Ovary (tissue), 9 donors: ENCODE results near the gene PMEPA1. TPM values are rescaled to one million over a fixed set of nuclear protein-coding genes. Genes with fewer than 3 reads are reported as not detected.

Source experiments
- DNase-seq, 5 donors: peaks; one replicate each; pipeline ENCODE4 v3.0.0-alpha.2; 2019 to 2020
- H3K27ac ChIP-seq, 2 donors: fragments of 200-600 bp; one replicate each; pipeline versions ENCODE4 v1.5.1 to v1.8.0; 2019 to 2022
- H3K27me3 ChIP-seq: fragments of 200-600 bp; one replicate; pipeline ENCODE4 v1.8.0; 2022
- H3K36me3 ChIP-seq: fragments of 200-600 bp; sonication (generic); one replicate; pipeline ENCODE4 v1.5.1; 2019
- H3K4me1 ChIP-seq: one replicate; pipeline ENCODE4 v1.8.1; 2013; ENCODE audit warnings: mild to moderate bottlenecking, moderate library complexity; ENCODE audit not compliant: insufficient read depth
- H3K4me3 ChIP-seq: fragments of 200-600 bp; sonication (generic); one replicate; pipeline ENCODE4 v1.5.1; 2017
- H3K9me3 ChIP-seq, 2 donors: fragments of 200-600 bp in 1 of 2; sonication (generic) in 1 of 2; one replicate each; pipeline versions ENCODE4 v1.5.1 to v1.8.1; 2013 to 2019; ENCODE audit warnings: mild to moderate bottlenecking in 1 of 2, moderate library complexity in 1 of 2
- CTCF ChIP-seq, 3 donors: fragments of 450-650 bp in 2 of 3; fragments of 200-600 bp in 1 of 3; IDR thresholded peaks; one replicate each; pipeline versions ENCODE4 v1.5.1 to v1.8.0; 2016 to 2022; ENCODE audit warnings: antibody characterized with exemption in 3 of 3, mild to moderate bottlenecking in 1 of 3
- EP300 ChIP-seq: sonication (generic); formaldehyde crosslinking; IDR thresholded peaks from one replicate; pipeline ENCODE4 v1.6.1; 2017; ENCODE audit warnings: antibody characterized with exemption
- POLR2A ChIP-seq: fragments of 450-650 bp; IDR thresholded peaks from one replicate; pipeline ENCODE4 v1.6.1; 2017; ENCODE audit warnings: antibody characterized with exemption, mild to moderate bottlenecking, moderate library complexity
- WGBS, 3 donors: extraction: QIAGEN DNeasy Blood & Tissue Kit in 1 of 3; methylation state at CpG; one replicate each; pipeline versions ENCODE4 v1.1.5 to v1.1.7; 2013 to 2017; 5-methylcytosine and 5-hydroxymethylcytosine counted together
- intact Hi-C, 4 donors: fragments of 100-400 bp; cut with DNase I; formaldehyde crosslinking; loops; one replicate each; pipeline versions ENCODE4 v1.11.0 to v1.15.1; 2022 to 2023
- polyA plus RNA-seq, 2 donors: library from polyadenylated mRNA; stranded (reverse); fragments of 200-250 nt in 1 of 2; fragments of 350-450 nt in 1 of 2; fragmentation: Illumina TruSeq in 1 of 2; extraction: RNeasy Lipid Tissue Mini Kit (QIAGEN cat#74804) in 1 of 2; gene quantifications; one replicate each; pipeline ENCODE4 v1.2.3, GENCODE V29; 2013 to 2014
- total RNA-seq, 7 donors: library from RNA; depleted of rRNA in 2 of 7; stranded (reverse); fragments of >200 nt in 2 of 7; fragmentation: NEBNext Ultra II Directional in 3 of 7; extraction: Animal tissue kit (Norgen Biotek cat#: 25700) in 3 of 7; gene quantifications; one replicate each; pipeline versions ENCODE4 v1.1.0 to v1.2.4, GENCODE V29; 2016 to 2023
- donor health status: DM: no; HTN: no; CAD: no; lungs with moderate emphysema.
- donor health status: DM: no; HTN: no; CAD: no.
- donor health status: Bipolar disorder and iron deficiency.
- donor health status: DM: yes; HTN: yes; CAD: no.
- donor health status: DM: no; HTN: no; CAD: no.
- donor health status: DM: yes; HTN: yes; CAD: no.

PMEPA1 gene
- total and polyA plus RNA-seq, 9 donors, result 2.7 to 73.4 (median 17.6) TPM

DNA sequence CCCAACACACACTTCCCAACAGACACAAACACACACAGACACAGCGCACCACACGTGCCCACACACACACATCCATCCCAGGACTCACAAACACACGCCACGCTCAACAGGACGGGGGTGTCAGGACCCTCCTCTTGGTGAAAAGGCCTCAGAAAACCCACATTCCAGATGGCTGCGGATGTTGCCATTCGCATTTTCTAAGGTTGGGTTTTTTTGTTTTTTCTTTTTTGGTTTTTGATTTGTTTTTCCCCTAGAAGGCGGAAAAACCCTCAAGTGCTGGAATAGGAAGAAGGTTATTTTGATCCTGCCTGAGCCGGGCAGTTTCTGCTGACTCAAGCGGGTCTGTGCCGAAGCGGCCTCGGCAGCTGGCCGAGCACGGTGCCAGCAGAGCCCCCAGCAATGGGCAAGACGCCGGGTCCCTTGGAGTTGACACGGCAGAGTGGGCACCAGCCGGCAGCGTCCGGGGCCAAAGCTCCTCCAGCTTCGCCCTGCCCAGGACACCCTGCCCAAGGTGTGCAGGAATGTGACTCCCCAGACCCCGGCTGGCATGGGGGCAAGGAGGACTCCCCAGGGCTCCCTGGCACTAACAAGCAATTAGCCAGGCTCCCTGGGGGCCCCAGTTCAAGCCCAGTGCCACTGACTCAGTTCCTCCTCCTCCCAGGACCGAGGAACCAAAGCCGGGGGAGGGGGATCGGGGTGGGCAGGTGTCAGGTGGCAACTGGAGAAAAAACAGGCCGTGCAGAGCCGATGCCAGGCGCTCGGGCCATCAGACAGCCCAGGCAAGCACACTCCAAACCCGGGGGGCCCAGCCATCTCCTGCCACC, 48.7 kb downstream of the PMEPA1 start:
- intact Hi-C loops, result no loop called here
- 55 to 73% (median 62%) methylated on average over 25 to 31 of the region's 31 CpGs for WGBS, 3 donors
- Histone ChIP-seq H3K27ac (no peak overlapping the region), H3K4me1 (peaks cover 14% of the 10 kb centered on the region), H3K9me3 (no peaks in the 10 kb centered on the region), H3K4me3 (no peak overlapping the region), H3K36me3 (no peaks in the 10 kb centered on the region), H3K27me3 (no peaks in the 10 kb centered on the region)
- TF ChIP-seq CTCF (IDR thresholded peaks at IDR 0.05) (no peak), EP300 (no peak)
- peak; percentile 14 to 54 (median 40) for DNase-seq

- no peaks in the 10 kb centered on the region for H3K27me3 ChIP-seq
- peaks cover 14% of the 10 kb centered on the region for H3K4me1 ChIP-seq
- no peak overlapping the region for H3K27ac ChIP-seq
Measured at GRCh38 chr20:57660181-57660921, 49.5 kb downstream of the PMEPA1 start.

DNA sequence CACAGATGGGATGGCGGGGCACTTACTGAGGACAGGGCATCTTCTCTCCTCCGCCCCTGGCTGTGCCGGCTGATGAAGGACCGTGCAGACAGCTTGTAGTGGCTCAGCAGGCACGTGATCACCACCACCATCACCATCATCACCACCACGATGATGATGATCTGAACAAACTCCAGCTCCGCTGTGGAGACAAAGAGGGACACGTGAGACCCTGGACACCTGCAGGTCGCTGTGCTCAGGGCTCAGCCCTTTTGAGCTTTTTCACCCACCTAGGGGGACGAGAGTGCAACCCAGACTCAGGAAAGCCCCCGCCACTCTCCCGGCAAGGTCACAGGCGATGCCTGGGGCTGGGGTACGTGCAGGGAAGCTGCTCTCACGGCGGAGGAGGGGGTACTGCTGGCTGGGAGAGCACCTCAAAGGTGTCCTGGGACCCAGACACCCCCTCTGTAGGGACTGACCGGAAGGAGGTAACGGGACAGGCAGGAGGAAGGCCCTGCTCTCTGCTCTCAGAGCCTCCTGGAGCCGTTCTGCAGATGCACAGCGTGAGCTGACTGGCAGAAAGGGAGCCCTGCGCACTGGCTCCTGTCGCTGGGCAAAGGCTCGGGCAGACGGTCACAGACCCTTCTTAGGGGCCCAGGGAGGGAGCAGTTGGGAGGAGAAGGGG, 50.2 kb downstream of the PMEPA1 start:
- no peak for TF ChIP-seq EP300
- TF ChIP-seq CTCF (IDR thresholded peaks at IDR 0.05), result no peak
- TF ChIP-seq POLR2A, result no peak
- Histone ChIP-seq H3K27me3 (no peaks in the 10 kb centered on the region), H3K27ac (no peak overlapping the region), H3K4me3 (no peak overlapping the region), H3K36me3 (no peaks in the 10 kb centered on the region), H3K9me3 (no peaks in the 10 kb centered on the region), H3K4me1 (peaks cover 14% of the 10 kb centered on the region)
- DNase-seq, result peak; percentile 5 to 30 (median 17)
- intact Hi-C loops, result loop anchor here in 1 of 4 donors (10.0 kb wide), 1 partner anchor 425 kb away; no protein-coding TSS in a partner anchor
- WGBS, 3 donors, result 89 to 92% (median 92%) methylated on average over 24 of the region's 24 CpGs

More at GRCh38 chr20:57660181-57660921, 49.5 kb downstream of the PMEPA1 start:
- WGBS, 3 donors, result 82 to 86% (median 85%) methylated on average over 13 of the region's 13 CpGs
- H3K9me3 ChIP-seq, result no peaks in the 10 kb centered on the region
- intact Hi-C loops, result no loop called here
- TF ChIP-seq EP300, result no peak
- TF ChIP-seq POLR2A, result no peak
- no peak for TF ChIP-seq CTCF (IDR thresholded peaks at IDR 0.05)
- peak in 2 of 5 donors; percentile 12 for DNase-seq
- no peak overlapping the region for H3K4me3 ChIP-seq
- H3K36me3 ChIP-seq, result no peaks in the 10 kb centered on the region

DNA sequence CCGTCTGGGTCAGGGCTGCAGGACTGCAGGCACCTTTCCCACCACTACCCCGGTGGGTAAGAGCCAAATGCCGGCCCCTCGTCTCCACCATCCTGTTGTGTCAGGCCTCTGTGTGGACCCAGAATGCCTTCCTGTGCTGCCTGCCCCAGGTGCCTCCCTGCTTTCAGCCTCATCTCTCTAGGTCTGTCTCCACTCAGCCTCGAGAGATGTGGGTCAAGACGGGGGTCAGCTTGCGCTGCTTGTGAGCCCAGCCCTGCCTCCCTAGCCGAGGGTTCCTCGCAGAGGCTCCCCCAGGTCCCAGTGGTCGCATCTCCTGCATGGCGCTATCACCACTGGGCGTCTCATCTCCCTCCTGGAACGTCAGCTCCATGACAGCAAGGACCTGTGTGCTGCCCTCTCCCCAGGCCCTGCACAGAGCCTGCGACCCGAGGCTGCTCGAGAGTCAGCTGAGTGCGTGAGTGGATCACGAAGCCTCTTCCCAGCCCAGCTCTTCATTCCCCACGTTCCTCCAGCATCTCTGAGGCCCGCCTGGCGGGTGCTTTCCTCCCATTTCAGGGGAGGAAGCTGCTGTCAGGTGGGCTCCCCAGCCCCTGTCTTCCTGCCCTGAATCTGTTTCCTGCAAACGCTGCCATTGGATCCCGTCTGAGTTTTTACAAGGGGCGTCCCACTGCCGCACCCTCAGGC, 50.8 kb downstream of the PMEPA1 start:
- no peak for TF ChIP-seq CTCF (IDR thresholded peaks at IDR 0.05)
- no peak for TF ChIP-seq EP300
- TF ChIP-seq POLR2A, result no peak
- DNase-seq, result peak in 4 of 5 donors; percentile 5 to 33 (median 16)
- intact Hi-C loops, result loop anchor here in 1 of 4 donors (10.0 kb wide), 1 partner anchor 426 kb away; no protein-coding TSS in a partner anchor
- 84 to 87% (median 87%) methylated on average over 25 of the region's 25 CpGs for WGBS, 3 donors
- Histone ChIP-seq H3K27ac (no peak overlapping the region), H3K36me3 (no peaks in the 10 kb centered on the region), H3K27me3 (no peaks in the 10 kb centered on the region), H3K9me3 (no peaks in the 10 kb centered on the region), H3K4me3 (no peak overlapping the region), H3K4me1 (peaks cover 17% of the 10 kb centered on the region)
